A549 (cell line): ENCODE results near the gene SUN2. TPM values are rescaled to one million over a fixed set of nuclear protein-coding genes. Genes with fewer than 3 reads are reported as not detected.
A peak's percentile ranks its signal among the peaks of the same experiment; 100 is the strongest.

Experiments
- ATAC-seq, 2 experiments: fragments of 200-7000 bp in 1 of 2; fragments of >200 bp in 1 of 2; cut with Nextera tagmentation in 1 of 2; cut with Tn5 transposase in 1 of 2; 3 replicates each; pipeline versions ENCODE4 v1.8.0 to v1.9.1; 2018 to 2020; ENCODE audit warnings: mild to moderate bottlenecking in 1 of 2, moderate library complexity in 1 of 2
- CTCF ChIA-PET: fragments of 300-600 bp; sonication (Branson Sonifier 250); formaldehyde crosslinking; extraction: SDS; loops from one replicate; lab custom pipeline; 2021; ENCODE audit warnings: antibody characterized with exemption, inconsistent platforms; lab: Yijun Ruan, JAX
- POLR2A ChIA-PET: fragments of 350-600 bp; formaldehyde crosslinking; extraction: SDS; loops from one replicate; lab custom pipeline; 2021; ENCODE audit warnings: antibody characterized with exemption, inconsistent platforms; lab: Yijun Ruan, JAX
- DNase-seq, 2 experiments: peaks; one replicate each; pipeline versions ENCODE4 v3.0.0 to v3.0.0-alpha.2; 2011 to 2016; ENCODE audit warnings: low read depth in 1 of 2, low spot score in 1 of 2
- FAIRE-seq: peaks from 2 replicates; lab custom pipeline; 2011; peaks lifted over from hg19 to GRCh38; lab: Jason Lieb, UNC
- H3K27ac ChIP-seq, 2 experiments: fragments of >200 bp; sonication (Bioruptor Twin); formaldehyde crosslinking; 3 replicates each; pipeline ENCODE4 v1.5.1; 2016 to 2017
- H3K4me1 ChIP-seq: fragments of >200 bp; sonication (Bioruptor Twin); formaldehyde crosslinking; 3 replicates; pipeline ENCODE4 v1.6.1; 2016
- H3K4me2 ChIP-seq: fragments of >200 bp; sonication (Bioruptor Twin); formaldehyde crosslinking; 3 replicates; pipeline ENCODE4 v1.6.1; 2016
- H3K4me3 ChIP-seq: fragments of >200 bp; sonication (Bioruptor Twin); formaldehyde crosslinking; 3 replicates; pipeline ENCODE4 v1.5.1; 2016
- H3K9me3 ChIP-seq: fragments of >200 bp; sonication (Bioruptor Twin); formaldehyde crosslinking; 3 replicates; pipeline ENCODE4 v1.6.1; 2016
- BHLHE40 ChIP-seq: IDR thresholded peaks from 2 replicates; pipeline ENCODE4 v1.6.1; 2012; ENCODE audit warnings: low read depth, low read length, inconsistent platforms
- CHD4 ChIP-seq: fragments of 200-600 bp; sonication (generic); IDR thresholded peaks from 2 replicates; pipeline ENCODE4 v1.6.1; 2016; ENCODE audit warnings: antibody characterized with exemption, mild to moderate bottlenecking, borderline replicate concordance
- FOSL2 ChIP-seq, 2 experiments: fragments of 450-650 bp in 1 of 2; fragments of >200 bp in 1 of 2; sonication (Bioruptor Twin) in 1 of 2; formaldehyde crosslinking; IDR thresholded peaks; 2 replicates each; pipeline versions ENCODE4 v1.5.0 to v1.6.1; 2016 to 2020; ENCODE audit warnings: mild to moderate bottlenecking in 1 of 2, moderate library complexity in 1 of 2
- FOXS1 ChIP-seq: fragments of 250-450 bp; sonication (Bioruptor Pico); IDR thresholded peaks from 2 replicates; pipeline ENCODE4 v1.5.0; 2020; ENCODE audit warnings: mild to moderate bottlenecking, moderate library complexity
- HEYL ChIP-seq: fragments of 250-450 bp; sonication (Bioruptor Pico); IDR thresholded peaks from 2 replicates; pipeline ENCODE4 v1.8.0; 2021; ENCODE audit warnings: mild to moderate bottlenecking, moderate library complexity
- JUNB ChIP-seq: fragments of >200 bp; sonication (Bioruptor Twin); formaldehyde crosslinking; IDR thresholded peaks from 2 replicates; pipeline ENCODE4 v1.6.1; 2016
- MAX ChIP-seq: IDR thresholded peaks from 2 replicates; pipeline ENCODE4 v1.6.1; 2012
- NFE2L2 ChIP-seq: fragments of 150-350 bp; conservative IDR thresholded peaks from 2 replicates; pipeline ENCODE4 v1.6.1; 2014; ENCODE audit warnings: low read length
- NR3C1 ChIP-seq: fragments of >200 bp; sonication (Bioruptor Twin); formaldehyde crosslinking; IDR thresholded peaks from 3 replicates; pipeline ENCODE4 v1.6.1; 2017
- PHF8 ChIP-seq: fragments of 200-600 bp; sonication (generic); IDR thresholded peaks from 2 replicates; pipeline ENCODE4 v1.6.1; 2016; ENCODE audit warnings: low read depth, mild to moderate bottlenecking, antibody characterized with exemption, moderate library complexity, borderline replicate concordance
- RARB ChIP-seq: fragments of 250-450 bp; sonication (Bioruptor Pico); IDR thresholded peaks from 2 replicates; pipeline ENCODE4 v1.8.0; 2021; ENCODE audit warnings: mild to moderate bottlenecking, moderate library complexity
- RFX5 ChIP-seq: fragments of 450-650 bp; IDR thresholded peaks from 2 replicates; pipeline ENCODE4 v1.7.1; 2014; ENCODE audit warnings: antibody characterized with exemption, mild to moderate bottlenecking, moderate library complexity
- TFCP2L1 ChIP-seq: fragments of 250-450 bp; sonication (Bioruptor Pico); IDR thresholded peaks from 2 replicates; pipeline ENCODE4 v1.5.0; 2021; ENCODE audit warnings: mild to moderate bottlenecking
- ZSCAN20 ChIP-seq: fragments of 250-450 bp; sonication (Bioruptor Pico); IDR thresholded peaks from 2 replicates; pipeline ENCODE4 v1.8.0; 2022; ENCODE audit warnings: mild to moderate bottlenecking, moderate library complexity
- WGBS: methylation state at CpG from one replicate; pipeline ENCODE4 v1.1.6; 2017; ENCODE audit errors: missing lambda C conversion rate; 5-methylcytosine and 5-hydroxymethylcytosine counted together
- polyA plus RNA-seq, 4 experiments: library from polyadenylated mRNA; depleted of rRNA in 3 of 4; stranded (reverse); fragments of >200 nt; fragmentation: RNase III in 1 of 4; extraction: RNeasy Plus Mini Kit Qiagen cat#74134 plus additional on column Dnase treatment in 1 of 4; gene quantifications; 2 replicates in 3 of 4; 3 replicates in 1 of 4; pipeline ENCODE4 v1.2.3, GENCODE V29; 2011 to 2017
- TF ChIP-seq, protein P1 (sequence below): fragments of 250-450 bp; sonication (Bioruptor Pico); IDR thresholded peaks from 2 replicates; pipeline ENCODE4 v1.5.0; 2021; ENCODE audit warnings: mild to moderate bottlenecking, moderate library complexity, borderline replicate concordance
- TF ChIP-seq, protein P2 (sequence below): fragments of 200-600 bp; sonication (generic); IDR thresholded peaks from 2 replicates; pipeline ENCODE4 v1.6.1; 2016; ENCODE audit warnings: antibody characterized with exemption, mild to moderate bottlenecking, moderate library complexity

SUN2 gene
- polyA plus RNA-seq, 2 of the 4 experiments (the other 2 are of a cell fraction) = 12.6 to 24.0 TPM

- ChIA-PET POLR2A (no interaction called here), CTCF (interaction anchor here (1.2 to 8.1 kb wide), 4 partner anchors 9 to 707 kb away, joined by 3 to 75 read pairs (median 5); no protein-coding TSS in a partner anchor)
- FAIRE-seq = no peak
- Histone ChIP-seq H3K9me3 (no peaks in the 10 kb centered on the region), H3K4me3 (no peak overlapping the region), H3K4me2 (no peak overlapping the region)
- DNase-seq = no peak
- WGBS = 83% methylated on average over 7 of the region's 7 CpGs
- ATAC-seq = no peak
- TF ChIP-seq RFX5 (no peak), ZSCAN20 (CRISPR knock-in tag) (no peak), FOSL2 (IDR thresholded peaks at IDR 0.05) (no peak), FOSL2 (CRISPR knock-in tag; IDR thresholded peaks at IDR 0.05) (no peak), BHLHE40 (no peak), TFCP2L1 (CRISPR knock-in tag) (no peak)
- TF ChIP-seq, all 56 proteins: peak for 0
- Histone ChIP-seq H3K4me1 (peaks cover 25% of the 10 kb centered on the region), H3K27ac (no peak overlapping the region)
Measured at GRCh38 chr22:38759005-38759404, 3.2 kb upstream of the SUN2 start.

DNA sequence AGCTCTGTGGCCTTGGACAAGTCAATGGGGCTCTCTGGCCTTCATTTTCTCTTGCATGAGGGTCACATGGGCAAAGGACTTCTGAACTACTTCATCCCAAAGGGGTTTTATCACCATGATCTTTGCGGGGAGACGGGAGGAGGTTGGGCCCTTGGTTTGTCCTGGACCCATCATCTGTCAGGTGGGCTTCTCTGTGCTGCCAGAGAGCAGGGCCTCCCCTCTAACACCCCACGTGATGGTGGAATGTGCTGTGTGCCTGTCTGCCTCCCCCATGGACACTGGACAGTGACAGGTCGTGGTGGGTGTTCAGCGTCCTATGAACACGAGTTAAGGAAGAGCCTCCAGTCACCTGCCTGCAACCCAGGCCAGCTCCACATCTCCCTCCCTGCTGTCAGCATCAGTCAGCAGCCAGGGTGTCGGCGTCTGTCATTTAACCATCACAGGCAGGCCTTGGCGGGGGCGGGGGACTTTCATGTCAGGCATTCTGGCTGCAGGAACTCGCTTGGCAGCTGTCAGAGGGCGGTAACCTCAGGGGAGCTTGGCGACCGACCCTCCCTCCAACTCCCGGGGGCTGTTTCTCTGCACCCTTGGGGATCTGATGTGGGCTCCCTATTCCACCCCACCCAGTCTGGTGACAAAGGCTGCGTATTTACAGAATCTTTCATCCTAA, 2.6 kb upstream of the SUN2 start:
- H3K4me1 ChIP-seq = peaks cover 22% of the 10 kb centered on the region
- H3K27ac ChIP-seq = no peak overlapping the region
- POLR2A ChIA-PET = no interaction called here
- no peak overlapping the region for H3K4me2 ChIP-seq
- WGBS = 89% methylated on average over 12 of the region's 16 CpGs
- DNase-seq = no peak
- no peak overlapping the region for H3K4me3 ChIP-seq
- CTCF ChIA-PET = interaction anchor here (1.2 to 8.1 kb wide), 4 partner anchors 9 to 706 kb away, joined by 3 to 75 read pairs (median 5); no protein-coding TSS in a partner anchor
- no peaks in the 10 kb centered on the region for H3K9me3 ChIP-seq
- no peak for FAIRE-seq
- TF ChIP-seq HEYL (CRISPR knock-in tag) (no peak), PHF8 (no peak), RARB (no peak), JUNB (no peak), NFE2L2 (no peak), MAX (no peak), NR3C1 (no peak), FOXS1 (no peak), CHD4 (no peak)
- TF ChIP-seq, protein P1, sequence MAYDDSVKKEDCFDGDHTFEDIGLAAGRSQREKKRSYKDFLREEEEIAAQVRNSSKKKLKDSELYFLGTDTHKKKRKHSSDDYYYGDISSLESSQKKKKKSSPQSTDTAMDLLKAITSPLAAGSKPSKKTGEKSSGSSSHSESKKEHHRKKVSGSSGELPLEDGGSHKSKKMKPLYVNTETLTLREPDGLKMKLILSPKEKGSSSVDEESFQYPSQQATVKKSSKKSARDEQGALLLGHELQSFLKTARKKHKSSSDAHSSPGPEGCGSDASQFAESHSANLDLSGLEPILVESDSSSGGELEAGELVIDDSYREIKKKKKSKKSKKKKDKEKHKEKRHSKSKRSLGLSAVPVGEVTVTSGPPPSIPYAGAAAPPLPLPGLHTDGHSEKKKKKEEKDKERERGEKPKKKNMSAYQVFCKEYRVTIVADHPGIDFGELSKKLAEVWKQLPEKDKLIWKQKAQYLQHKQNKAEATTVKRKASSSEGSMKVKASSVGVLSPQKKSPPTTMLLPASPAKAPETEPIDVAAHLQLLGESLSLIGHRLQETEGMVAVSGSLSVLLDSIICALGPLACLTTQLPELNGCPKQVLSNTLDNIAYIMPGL (CRISPR knock-in tag) = no peak
- TF ChIP-seq, protein P2, sequence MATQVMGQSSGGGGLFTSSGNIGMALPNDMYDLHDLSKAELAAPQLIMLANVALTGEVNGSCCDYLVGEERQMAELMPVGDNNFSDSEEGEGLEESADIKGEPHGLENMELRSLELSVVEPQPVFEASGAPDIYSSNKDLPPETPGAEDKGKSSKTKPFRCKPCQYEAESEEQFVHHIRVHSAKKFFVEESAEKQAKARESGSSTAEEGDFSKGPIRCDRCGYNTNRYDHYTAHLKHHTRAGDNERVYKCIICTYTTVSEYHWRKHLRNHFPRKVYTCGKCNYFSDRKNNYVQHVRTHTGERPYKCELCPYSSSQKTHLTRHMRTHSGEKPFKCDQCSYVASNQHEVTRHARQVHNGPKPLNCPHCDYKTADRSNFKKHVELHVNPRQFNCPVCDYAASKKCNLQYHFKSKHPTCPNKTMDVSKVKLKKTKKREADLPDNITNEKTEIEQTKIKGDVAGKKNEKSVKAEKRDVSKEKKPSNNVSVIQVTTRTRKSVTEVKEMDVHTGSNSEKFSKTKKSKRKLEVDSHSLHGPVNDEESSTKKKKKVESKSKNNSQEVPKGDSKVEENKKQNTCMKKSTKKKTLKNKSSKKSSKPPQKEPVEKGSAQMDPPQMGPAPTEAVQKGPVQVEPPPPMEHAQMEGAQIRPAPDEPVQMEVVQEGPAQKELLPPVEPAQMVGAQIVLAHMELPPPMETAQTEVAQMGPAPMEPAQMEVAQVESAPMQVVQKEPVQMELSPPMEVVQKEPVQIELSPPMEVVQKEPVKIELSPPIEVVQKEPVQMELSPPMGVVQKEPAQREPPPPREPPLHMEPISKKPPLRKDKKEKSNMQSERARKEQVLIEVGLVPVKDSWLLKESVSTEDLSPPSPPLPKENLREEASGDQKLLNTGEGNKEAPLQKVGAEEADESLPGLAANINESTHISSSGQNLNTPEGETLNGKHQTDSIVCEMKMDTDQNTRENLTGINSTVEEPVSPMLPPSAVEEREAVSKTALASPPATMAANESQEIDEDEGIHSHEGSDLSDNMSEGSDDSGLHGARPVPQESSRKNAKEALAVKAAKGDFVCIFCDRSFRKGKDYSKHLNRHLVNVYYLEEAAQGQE = no peak
- no peak for ATAC-seq

DNA sequence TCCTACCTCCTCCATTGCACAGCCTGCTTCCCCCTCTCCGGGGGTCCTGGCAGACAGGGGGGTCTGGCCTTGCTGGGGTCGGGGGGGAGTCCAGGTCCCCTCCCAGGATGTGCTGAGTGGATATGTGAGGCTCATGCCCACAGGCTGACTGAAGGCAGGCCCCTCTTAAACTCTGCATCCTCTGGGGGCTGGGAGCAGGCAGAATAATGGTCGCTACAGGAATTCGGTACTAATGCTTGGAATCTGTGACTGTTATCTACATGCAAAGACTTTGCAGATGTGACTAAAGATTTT, 1.6 kb upstream of the SUN2 start:
- no peak for FAIRE-seq
- POLR2A ChIA-PET = no interaction called here
- ATAC-seq = no peak
- 77% methylated on average over 3 of the region's 4 CpGs for WGBS
- no peaks in the 10 kb centered on the region for H3K9me3 ChIP-seq
- H3K4me3 ChIP-seq = no peak overlapping the region
- TF ChIP-seq FOXS1 = no peak
- no peak for DNase-seq
- H3K27ac ChIP-seq = peak overlapping the region in 1 of 2 experiments; percentile 99; a peak in 2 of 6 replicates
- CTCF ChIA-PET = interaction anchor here (8.1 kb wide), 1 partner anchor 10 kb away, joined by 75 read pairs; no protein-coding TSS in a partner anchor
- peaks cover 22% of the 10 kb centered on the region for H3K4me1 ChIP-seq
- peak overlapping the region; percentile 90; the same call in 2 of the 3 replicates for H3K4me2 ChIP-seq
